Right forelimb (tissue), 1 donor: ENCODE results near the gene SHISA7.

ENCODE experiments used
- DNase-seq: peaks from one replicate; pipeline ENCODE4 v3.0.0-alpha.2; 2018

SHISA7 gene

DNA sequence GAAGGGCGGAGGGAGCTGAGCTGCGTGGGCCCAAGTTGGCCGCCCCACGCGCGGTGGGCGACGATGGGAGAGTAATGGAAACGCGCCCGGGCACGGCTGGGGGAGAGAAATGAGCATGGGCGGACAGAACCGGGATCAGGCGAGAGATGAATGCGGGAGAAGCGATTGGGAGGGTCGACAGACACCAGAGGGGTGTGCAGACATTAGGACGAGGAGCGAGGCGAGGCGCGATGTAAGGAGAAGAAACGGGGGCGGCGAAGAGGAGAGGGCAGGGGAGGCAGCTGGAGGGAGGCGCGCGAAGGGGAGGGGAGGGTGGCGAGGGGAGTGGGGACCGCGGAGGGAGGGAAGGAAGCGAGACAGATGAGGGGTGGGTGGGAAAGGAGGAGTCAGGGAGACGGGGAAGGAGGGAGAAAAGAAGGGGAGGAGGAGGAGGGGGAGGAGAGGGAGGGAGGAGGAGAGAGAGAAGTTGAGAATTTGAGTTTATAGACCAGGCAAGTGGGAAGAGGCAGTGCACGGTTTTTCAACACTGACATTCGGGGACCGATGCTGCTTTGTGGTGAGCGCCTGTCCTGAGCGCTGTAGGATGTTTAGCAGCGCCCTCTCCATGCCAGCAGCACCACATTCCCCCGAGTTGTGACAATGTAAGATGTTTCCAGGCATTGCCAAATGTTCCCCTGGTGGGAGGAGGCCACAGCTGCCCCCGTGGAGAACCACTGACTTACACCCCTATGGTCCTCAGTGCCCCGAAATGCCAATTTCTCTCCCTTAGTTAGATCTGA is at the start of gene SHISA7:
SHISA7 (minus strand) TSS at position 256 of the 779 bp plus-strand sequence. CDS start 437 bp downstream, outside the sequence.
- DNase-seq, result no peak

DNA sequence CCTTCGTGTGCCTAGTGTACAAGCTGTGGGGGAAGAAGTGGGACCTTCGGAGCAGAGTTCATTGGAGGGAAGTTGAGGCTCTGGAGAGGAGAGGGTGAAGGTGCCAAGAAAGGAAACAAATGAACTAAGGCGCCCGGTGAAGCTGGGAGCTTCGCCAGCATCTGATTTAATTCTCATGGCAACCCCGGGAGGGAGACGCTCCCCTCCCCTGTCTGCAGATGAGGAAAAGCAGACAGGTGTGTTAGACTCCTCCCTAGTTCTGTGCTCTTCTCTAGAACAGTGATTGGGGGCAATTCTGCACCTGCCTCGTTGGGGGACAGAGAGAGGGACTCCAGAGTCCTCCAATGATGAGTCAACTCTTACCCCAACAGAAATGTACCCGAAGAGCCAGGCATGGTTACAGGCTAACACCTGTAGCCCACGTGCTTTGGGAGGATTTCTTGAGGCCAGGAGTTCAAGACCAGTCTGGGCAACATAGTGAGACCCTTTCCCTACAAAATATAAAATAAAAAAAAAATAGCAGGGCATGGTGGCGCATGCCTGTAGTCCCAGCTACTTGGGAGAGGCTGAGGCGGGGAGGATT is 49.4 kb upstream of the SHISA7 start:
- no peak for DNase-seq

- DNase-seq, result no peak
Observed at GRCh38 chr19:55491546-55492360, 48.7 kb upstream of the SHISA7 start.

DNA sequence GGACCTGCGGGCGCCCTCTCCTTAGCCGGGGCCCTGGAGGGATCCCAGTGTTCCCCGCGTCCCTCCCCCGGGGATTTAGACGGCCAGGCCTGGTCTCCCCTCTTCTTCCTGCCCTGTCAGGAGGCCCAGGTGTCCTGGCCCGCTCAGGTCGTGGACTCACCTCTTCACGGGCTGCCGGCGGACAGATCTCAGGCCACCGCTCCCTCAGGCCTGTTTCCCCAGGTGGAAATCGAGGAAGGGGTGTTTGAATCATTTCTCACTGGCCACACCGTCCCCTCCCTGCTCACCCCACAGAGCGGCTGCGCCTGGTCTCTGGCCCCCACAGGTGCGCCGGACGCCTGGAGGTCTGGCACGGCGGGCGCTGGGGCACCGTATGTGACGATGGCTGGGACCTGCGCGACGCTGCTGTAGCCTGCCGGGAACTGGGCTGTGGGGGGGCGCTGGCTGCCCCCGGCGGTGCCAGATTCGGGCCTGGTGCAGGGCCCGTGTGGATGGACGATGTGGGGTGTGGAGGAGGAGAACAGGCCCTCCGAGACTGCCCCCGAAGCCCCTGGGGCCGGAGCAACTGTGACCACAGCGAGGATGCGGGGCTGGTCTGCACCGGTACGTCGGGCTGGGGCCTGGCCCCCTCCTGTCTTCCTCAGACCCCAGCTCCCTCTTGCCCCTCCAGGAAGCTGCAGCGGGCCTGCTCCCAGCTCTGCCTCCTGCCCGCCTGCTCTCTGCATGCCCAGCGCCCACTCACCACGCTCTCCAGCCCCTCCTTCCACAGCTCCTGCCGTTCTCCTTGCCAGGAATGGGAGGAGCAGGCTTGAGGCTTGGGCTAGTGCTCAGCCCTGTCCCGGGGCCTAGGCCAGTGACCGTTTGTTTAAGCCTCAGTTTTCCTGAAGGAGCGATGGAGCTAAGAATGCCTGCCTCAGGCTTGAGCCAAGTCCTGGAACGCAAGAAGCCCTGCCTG is 47.7 kb upstream of the SHISA7 start:
- no peak for DNase-seq

GRCh38 chr19:55489711-55490477 is 46.8 kb upstream of the SHISA7 start:
- no peak for DNase-seq

GRCh38 chr19:55488986-55489710 is 46.0 kb upstream of the SHISA7 start:
- peak; percentile 76 for DNase-seq

DNA sequence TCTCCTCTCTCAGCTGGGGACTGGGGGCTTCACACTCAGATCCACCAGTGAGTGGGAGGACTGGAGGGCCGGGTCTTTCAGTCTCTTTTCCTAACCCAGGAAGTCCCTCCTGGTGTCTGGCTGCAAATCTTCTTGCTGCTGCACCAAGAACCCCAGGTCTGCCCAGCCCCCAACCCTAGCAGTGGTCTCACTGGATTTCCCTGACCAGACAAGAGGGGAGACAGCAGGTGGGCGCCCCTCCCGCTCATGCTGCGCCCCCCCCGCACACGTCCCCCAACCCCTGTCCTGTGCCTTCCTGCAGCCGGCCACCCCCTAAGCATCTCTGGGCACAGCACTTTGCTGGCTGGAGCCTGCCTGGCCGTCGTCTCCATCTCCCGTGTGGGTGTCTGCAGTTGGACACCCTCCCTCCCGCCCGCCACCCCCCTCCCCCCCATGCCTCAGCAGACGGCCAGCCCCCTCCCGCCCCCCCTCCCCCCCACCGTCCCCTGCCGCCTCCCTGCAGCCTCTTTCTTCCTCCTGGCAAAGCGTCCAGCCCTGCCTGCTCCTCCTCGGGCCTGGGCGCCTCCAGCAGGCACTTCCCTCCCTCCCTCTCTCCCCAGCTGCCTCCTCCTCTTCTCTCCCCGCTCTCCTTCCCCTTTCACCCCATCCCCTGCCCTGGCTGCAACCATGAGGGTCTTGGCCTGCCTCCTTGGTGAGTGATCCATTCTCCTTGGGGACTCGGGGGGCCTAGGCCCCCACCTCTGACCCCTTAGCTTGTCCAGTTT is 45.0 kb upstream of the SHISA7 start, which contains the start of gene SSC5D:
SSC5D (plus strand) TSS at position 513 of the 764 bp plus-strand sequence; CDS start at position 667, 154 bp downstream.
- DNase-seq, result peak; percentile 81

GRCh38 chr19:55486971-55487923 is 44.1 kb upstream of the SHISA7 start:
- DNase-seq, result peak; percentile 92

DNA sequence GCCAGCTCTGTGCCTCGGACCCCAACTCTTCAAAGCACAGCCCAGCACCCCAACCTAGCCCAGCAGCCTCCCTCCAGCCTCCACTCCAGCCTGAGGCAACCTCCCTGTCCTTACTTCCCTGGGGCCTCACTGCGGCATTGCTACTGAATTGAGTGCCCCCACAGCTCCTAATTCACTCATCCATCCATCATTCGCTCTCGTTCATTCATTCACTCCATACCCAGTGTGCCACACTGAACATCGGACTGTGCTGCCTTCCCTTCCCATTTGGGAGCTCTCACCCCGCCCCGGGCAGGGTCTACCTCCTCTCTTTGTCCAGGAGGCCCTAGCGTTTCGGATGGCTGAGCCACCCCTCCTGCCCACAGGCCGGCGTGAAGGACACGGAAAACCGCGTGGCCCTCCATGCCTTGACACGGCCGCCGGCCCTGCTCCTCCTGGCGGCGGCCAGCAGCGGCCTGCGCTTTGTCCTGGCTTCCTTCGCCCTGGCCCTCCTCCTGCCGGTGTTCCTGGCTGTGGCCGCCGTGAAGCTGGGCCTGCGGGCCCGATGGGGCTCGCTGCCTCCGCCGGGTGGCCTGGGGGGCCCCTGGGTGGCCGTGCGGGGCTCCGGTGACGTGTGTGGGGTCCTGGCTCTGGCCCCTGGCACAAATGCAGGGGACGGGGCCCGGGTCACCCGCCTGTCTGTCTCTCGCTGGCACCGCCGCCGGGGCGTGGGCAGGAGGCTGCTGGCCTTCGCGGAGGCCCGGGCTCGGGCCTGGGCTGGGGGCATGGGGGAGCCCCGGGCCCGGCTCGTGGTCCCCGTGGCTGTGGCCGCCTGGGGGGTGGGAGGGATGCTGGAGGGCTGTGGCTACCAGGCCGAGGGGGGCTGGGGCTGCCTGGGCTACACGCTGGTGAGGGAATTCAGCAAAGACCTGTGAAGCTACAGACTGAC is 43.2 kb upstream of the SHISA7 start:
- no peak for DNase-seq

- DNase-seq, result no peak
Observed at GRCh38 chr19:55485439-55486011, 42.4 kb upstream of the SHISA7 start.

DNA sequence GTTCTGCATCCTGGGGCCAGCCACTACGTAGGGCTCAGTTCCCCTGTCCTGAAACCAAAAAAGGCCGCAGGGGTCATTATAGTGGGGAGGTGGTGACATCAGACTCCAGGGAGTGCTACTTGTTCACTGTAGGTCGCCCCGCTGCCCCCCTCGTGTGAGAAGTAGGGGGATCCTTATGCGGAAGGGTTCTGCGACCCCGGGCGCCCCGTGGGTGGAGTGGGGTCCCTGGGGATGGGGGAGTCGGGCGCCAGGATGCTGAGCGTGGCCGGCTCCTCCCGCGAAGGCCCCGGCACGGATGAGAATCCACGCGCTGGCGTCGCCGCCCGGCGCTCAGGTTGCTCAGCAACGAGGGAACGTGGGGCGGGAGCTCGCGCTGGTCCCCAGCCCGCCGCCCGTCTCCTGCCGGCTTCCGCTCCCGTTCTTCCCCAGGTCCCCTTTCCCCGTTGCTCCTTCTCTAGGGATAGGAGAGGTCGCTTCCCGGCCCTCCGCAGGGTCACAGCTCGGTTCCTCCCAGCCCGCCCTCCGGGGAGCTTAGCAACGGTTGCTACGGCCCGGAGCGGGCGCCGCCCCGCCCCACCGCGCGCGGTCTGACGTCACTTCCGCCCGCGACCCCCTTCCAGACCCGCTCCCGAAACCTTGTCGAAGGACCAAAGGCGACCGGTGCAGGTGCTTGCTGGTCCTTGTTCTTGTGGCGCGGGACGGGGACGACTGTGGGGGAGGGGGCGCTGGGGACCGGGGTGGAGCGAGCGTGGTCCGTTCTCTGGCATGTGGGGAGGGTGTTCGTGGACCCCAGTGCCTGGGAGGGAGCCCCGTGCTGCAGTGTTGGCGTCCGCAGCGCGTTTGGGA is 41.7 kb upstream of the SHISA7 start, which contains the start of gene NAT14:
NAT14 (plus strand) TSS at position 596 of the 846 bp plus-strand sequence. CDS start 521 bp downstream, outside the sequence.
- peak; percentile 89 for DNase-seq

- no peak for DNase-seq
Observed at GRCh38 chr19:55483706-55484592, 40.8 kb upstream of the SHISA7 start.

DNA sequence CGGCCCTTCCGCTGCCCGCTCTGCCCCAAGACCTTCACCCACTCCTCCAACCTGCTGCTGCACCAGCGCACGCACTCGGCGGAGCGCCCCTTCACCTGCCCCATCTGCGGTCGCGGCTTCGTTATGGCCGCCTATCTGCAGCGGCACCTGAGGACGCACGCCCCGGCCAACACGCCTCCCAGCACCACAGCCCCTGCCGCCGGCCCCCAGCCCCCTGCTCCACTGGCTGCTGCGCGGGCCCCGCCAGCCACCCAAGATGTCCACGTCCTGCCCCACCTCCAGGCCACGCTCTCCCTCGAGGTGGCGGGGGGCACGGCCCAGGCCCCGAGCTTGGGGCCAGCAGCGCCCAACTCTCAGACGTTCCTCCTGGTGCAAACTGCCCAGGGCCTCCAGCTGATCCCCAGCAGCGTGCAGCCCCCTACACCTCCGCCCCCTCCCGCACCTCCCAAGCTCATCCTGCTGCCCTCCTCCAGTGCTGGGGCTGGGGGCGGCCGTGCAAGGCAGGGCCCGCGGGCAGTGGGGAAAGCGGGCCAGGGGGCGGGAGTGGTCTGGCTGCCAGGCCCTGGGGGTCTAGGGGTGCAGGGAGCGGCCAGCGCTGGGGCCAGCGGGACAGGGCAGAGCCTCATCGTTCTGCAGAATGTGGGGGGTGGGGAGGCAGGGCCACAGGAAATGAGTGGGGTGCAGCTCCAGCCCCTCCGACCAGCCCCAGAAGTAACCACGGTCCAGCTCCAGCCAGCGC is 40.0 kb upstream of the SHISA7 start:
- no peak for DNase-seq
